Stimulated activated naive B cell treated with anti-CD40 and anti-IgM and Interleukin-4, amounts not matched to agents 10 μg/mL and 1 μg/mL and 100 μg/mL, for 72 hours (primary cell): ENCODE results near the gene ZNF860.

ENCODE experiments used
- ATAC-seq, 2 donors: fragments of 150-1000 bp; cut with Tn5 transposase; replicated peaks; 2 replicates each; pipeline ENCODE4 v1.10.0; 2021; ENCODE audit warnings: moderate library complexity in 1 of 2
- DNase-seq: peaks from one replicate; pipeline ENCODE4 v3.0.0; 2021
- H3K27ac Mint-ChIP-seq: one replicate; pipeline ENCODE4 v1.8.0; 2022; ENCODE audit warnings: mild to moderate bottlenecking, mixed read lengths
- H3K27me3 Mint-ChIP-seq, 2 donors: one replicate each; pipeline ENCODE4 v1.8.0; 2022; ENCODE audit warnings: mixed read lengths in 2 of 2
- H3K36me3 Mint-ChIP-seq, 2 donors: one replicate each; pipeline ENCODE4 v1.8.0; 2022; ENCODE audit warnings: mixed read lengths in 2 of 2, mild to moderate bottlenecking in 1 of 2
- H3K4me1 Mint-ChIP-seq, 2 donors: one replicate each; pipeline ENCODE4 v1.8.0; 2022; ENCODE audit warnings: mixed read lengths in 2 of 2, mild to moderate bottlenecking in 1 of 2
- H3K4me3 Mint-ChIP-seq, 2 donors: one replicate each; pipeline ENCODE4 v1.8.0; 2022; ENCODE audit warnings: mild to moderate bottlenecking in 2 of 2, mixed read lengths in 2 of 2, moderate library complexity in 1 of 2
- H3K9me3 Mint-ChIP-seq, 2 donors: one replicate each; pipeline ENCODE4 v1.8.0; 2022; ENCODE audit warnings: mixed read lengths in 2 of 2, mild to moderate bottlenecking in 1 of 2

The ZNF860 gene

GRCh38 chr3:32018757-32019564 lies 37.4 kb downstream of the ZNF860 start:
- H3K4me1 Mint-ChIP-seq, result peaks cover 14% of the 10 kb centered on the region in 2 donors
- no peaks in the 10 kb centered on the region for H3K27me3 Mint-ChIP-seq
- H3K4me3 Mint-ChIP-seq, result no peak overlapping the region
- no peaks in the 10 kb centered on the region for H3K36me3 Mint-ChIP-seq
- H3K27ac Mint-ChIP-seq, result peak overlapping the region; percentile 25
- ATAC-seq (peak in 1 of 2 donors; percentile 61), DNase-seq (no peak)
- no peaks in the 10 kb centered on the region for H3K9me3 Mint-ChIP-seq

DNA sequence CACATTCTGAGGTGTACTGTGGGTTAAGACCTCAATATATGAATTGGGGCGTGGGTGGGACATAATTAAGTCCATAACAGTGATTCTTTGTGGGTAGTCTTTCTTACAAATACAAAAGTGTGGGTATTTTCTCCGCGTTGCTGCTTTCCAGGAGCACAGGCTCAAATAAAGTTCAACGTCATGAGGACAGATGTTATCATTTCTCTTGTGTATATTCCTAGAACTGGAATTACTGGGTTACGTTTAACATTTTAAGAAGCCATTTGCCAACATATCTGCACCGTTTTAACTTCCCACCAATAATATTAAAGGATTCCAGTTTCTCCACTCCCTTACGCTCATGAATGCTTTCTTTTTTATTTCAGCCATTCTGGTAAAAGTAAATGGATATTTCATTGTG lies 39.6 kb downstream of the ZNF860 start:
- DNase-seq, result no peak
- no peak for ATAC-seq
- Mint-ChIP-seq H3K9me3 (no peaks in the 10 kb centered on the region), H3K27ac (no peak overlapping the region), H3K27me3 (no peaks in the 10 kb centered on the region), H3K4me3 (no peak overlapping the region), H3K4me1 (peaks cover 16 to 21% of the 10 kb centered on the region in 2 donors), H3K36me3 (no peaks in the 10 kb centered on the region)

GRCh38 chr3:32021748-32022147 lies 40.2 kb downstream of the ZNF860 start:
- Mint-ChIP-seq H3K36me3 (no peaks in the 10 kb centered on the region), H3K27me3 (no peaks in the 10 kb centered on the region), H3K4me3 (no peak overlapping the region), H3K9me3 (no peaks in the 10 kb centered on the region), H3K27ac (no peak overlapping the region), H3K4me1 (peaks cover 22 to 27% of the 10 kb centered on the region in 2 donors)
- ATAC-seq, result no peak
- no peak for DNase-seq

DNA sequence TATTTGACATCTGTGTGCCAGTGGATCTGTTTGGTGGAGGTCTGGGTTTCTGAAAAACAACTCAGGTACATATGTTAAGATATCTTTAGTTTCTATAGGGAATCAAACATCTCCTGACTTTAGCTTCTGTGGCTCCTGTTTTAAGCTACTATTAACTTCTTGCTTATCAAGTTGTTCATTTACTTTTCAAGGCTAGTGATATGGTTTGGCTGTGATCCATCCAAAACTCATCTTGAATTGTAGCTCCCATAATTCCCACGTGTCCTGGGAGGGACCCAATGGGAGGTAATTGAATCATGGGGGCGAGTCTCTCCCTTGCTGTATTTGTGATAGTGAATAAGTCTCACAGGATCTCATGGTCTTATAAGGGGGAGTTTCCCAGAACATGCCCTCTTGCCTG lies 41.4 kb downstream of the ZNF860 start:
- ATAC-seq (no peak), DNase-seq (no peak)
- Mint-ChIP-seq H3K4me3 (no peak overlapping the region), H3K36me3 (no peaks in the 10 kb centered on the region), H3K27ac (no peak overlapping the region), H3K27me3 (no peaks in the 10 kb centered on the region), H3K4me1 (peaks cover 26 to 34% of the 10 kb centered on the region in 2 donors), H3K9me3 (no peaks in the 10 kb centered on the region)

DNA sequence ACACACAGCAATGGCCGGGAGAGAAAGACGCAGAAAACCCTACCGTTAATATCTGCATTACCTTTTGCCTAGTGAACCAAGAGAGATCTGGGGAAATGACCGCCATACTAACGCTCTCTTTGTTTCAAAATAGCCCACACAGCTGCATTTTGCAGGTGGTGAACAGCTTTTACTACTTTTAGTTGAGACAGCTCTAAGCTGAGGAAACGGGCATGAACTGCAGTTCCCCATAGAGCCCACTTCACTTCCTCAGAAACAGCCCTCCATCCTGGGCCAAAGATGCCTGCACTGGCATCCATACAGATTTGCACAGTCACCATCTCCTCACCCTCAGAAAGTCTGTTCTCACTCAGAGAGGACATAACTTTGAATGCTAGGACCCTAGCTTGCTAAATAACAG lies 45.0 kb downstream of the ZNF860 start:
- peak; percentile 91 to 94 for ATAC-seq
- H3K4me3 Mint-ChIP-seq, result peak overlapping the region; percentile 25 to 60
- peak; percentile 23 for DNase-seq

GRCh38 chr3:32037932-32038267 lies 56.4 kb downstream of the ZNF860 start:
- Mint-ChIP-seq H3K27ac (no peak overlapping the region), H3K9me3 (peaks cover 11% of the 10 kb centered on the region in 2 donors), H3K27me3 (no peaks in the 10 kb centered on the region), H3K4me3 (no peak overlapping the region), H3K4me1 (peaks cover 4 to 12% of the 10 kb centered on the region in 2 donors), H3K36me3 (peaks cover 5 to 6% of the 10 kb centered on the region in 2 donors)
- DNase-seq (no peak), ATAC-seq (no peak)

More for the DNA sequence above, 45.0 kb downstream of the ZNF860 start:
- H3K4me1 Mint-ChIP-seq, result peaks cover 24 to 36% of the 10 kb centered on the region in 2 donors
- H3K9me3 Mint-ChIP-seq, result no peaks in the 10 kb centered on the region
- H3K36me3 Mint-ChIP-seq, result no peaks in the 10 kb centered on the region
- H3K27ac Mint-ChIP-seq, result peak overlapping the region; percentile 3
- H3K27me3 Mint-ChIP-seq, result no peaks in the 10 kb centered on the region

DNA sequence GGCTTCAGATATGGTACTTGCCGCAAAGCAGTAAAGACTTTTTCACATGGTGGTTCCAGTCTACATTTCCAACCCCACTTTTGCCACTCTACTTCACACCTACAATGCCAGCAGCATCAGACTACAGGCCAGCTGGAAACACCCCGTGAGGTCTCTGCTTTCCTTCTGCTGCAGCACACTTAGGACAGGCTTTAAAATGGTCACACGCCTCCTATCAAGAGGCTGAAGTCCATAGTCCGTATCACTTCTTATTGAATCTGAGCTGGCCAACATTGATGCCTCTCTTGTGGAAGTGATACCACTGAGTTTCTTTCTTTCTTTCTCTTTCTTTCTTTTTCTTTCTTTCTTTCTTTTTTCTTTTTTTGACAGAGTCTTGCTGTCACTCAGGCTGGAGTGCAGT lies 59.8 kb downstream of the ZNF860 start:
- Mint-ChIP-seq H3K36me3 (peaks cover 5 to 6% of the 10 kb centered on the region in 2 donors), H3K27me3 (no peaks in the 10 kb centered on the region), H3K9me3 (peaks cover 7 to 11% of the 10 kb centered on the region in 2 donors), H3K4me1 (peaks cover 4 to 10% of the 10 kb centered on the region in 2 donors), H3K4me3 (no peak overlapping the region), H3K27ac (no peak overlapping the region)
- ATAC-seq (no peak), DNase-seq (no peak)
